ENCODE results near the gene CCDC185. TPM values are rescaled to one million over a fixed set of nuclear protein-coding genes. Genes with fewer than 3 reads are reported as not detected.

The CCDC185 gene
- total and polyA plus RNA-seq, 2 donors (not counting 1 experiment from before 2014, with no cell fraction given), result not detected

GRCh38 chr1:223358826-223359225 is 34.4 kb upstream of the CCDC185 start:
- peaks cover 5% of the 10 kb centered on the region for H3K4me1 Mint-ChIP-seq
- Histone ChIP-seq H3K4me1 (ENCODE audit: control insufficient read depth in 2 of 2, insufficient read depth in 2 of 2, low read length in 2 of 2) (peaks cover 9% of the 10 kb centered on the region in 2 donors), H2AFZ (ENCODE audit: insufficient read depth, low read depth, low read length, poor library complexity, severe bottlenecking) (no peak overlapping the region), H3K79me2 (ENCODE audit: control insufficient read depth, insufficient read depth, low read length) (no peaks in the 10 kb centered on the region), H4K20me1 (ENCODE audit: control insufficient read depth, insufficient read depth, low read length, poor library complexity, severe bottlenecking) (no peaks in the 10 kb centered on the region), H3K27me3 (replicated peaks in 1 of 4; ENCODE audit: control extremely low read depth in 1 of 4, control insufficient read depth in 3 of 4, insufficient read depth in 4 of 4, low read length in 3 of 4) (peaks cover 0 to 25% (median 6%) of the 10 kb centered on the region in 4 experiments), H3K27ac (ENCODE audit: low read length in 2 of 2) (no peak overlapping the region), H3K36me3 (replicated peaks in 1 of 2; ENCODE audit: control extremely low read depth in 1 of 2, control insufficient read depth in 1 of 2, extremely low read depth in 1 of 2, insufficient read depth in 2 of 2, low read length in 1 of 2) (no peaks in the 10 kb centered on the region), H3K4me3 (ENCODE audit: control extremely low read depth in 1 of 5, extremely low read depth in 1 of 5, insufficient read depth in 1 of 5, low read depth in 2 of 5, low read length in 4 of 5) (no peak overlapping the region), H3K9me3 (ENCODE audit: control extremely low read depth in 1 of 3, control insufficient read depth in 2 of 3, insufficient read depth in 1 of 3, low read length in 2 of 3) (peaks cover 0 to 6% (median 0%) of the 10 kb centered on the region in 3 donors), H3K4me2 (replicated peaks; ENCODE audit: low read depth, low read length, poor library complexity, severe bottlenecking) (no peak overlapping the region), H3K9ac (ENCODE audit: low read length) (no peak overlapping the region)
- intact Hi-C loops (cut with micrococcal nuclease), result no loop called here
- no peaks in the 10 kb centered on the region for H3K9me3 Mint-ChIP-seq (ENCODE audit: insufficient read depth)
- POLR2A ChIA-PET, result no interaction called here
- no peak overlapping the region for H3K27ac Mint-ChIP-seq
- WGBS (ENCODE audit: insufficient coverage), result 66% methylated on average over 2 of the region's 3 CpGs
- CTCF ChIA-PET, result no interaction called here
- no peak for TF ChIP-seq CTCF (IDR thresholded peaks at IDR 0.05)
- no peak for TF ChIP-seq EZH2 (IDR thresholded peaks at IDR 0.05; ENCODE audit: borderline replicate concordance, insufficient read depth, low read depth, low read length, poor library complexity, severe bottlenecking)
- peaks cover 50% of the 10 kb centered on the region for H3K27me3 Mint-ChIP-seq
- H3K4me3 Mint-ChIP-seq, result no peak overlapping the region
- no peak for DNase-seq
- no peak for ATAC-seq (ENCODE audit: low read depth)

- 2% methylated on average over 41 of the region's 44 CpGs for WGBS (ENCODE audit: insufficient coverage)
- H3K4me3 ChIP-seq (ENCODE audit: control extremely low read depth in 1 of 5, extremely low read depth in 1 of 5, insufficient read depth in 1 of 5, low read depth in 2 of 5, low read length in 4 of 5), result peak overlapping the region; percentile 8 to 51 (median 34)
- Mint-ChIP-seq H3K4me1 (peaks cover 15% of the 10 kb centered on the region), H3K9me3 (ENCODE audit: insufficient read depth) (no peaks in the 10 kb centered on the region), H3K27me3 (peaks cover 62% of the 10 kb centered on the region), H3K4me3 (peak overlapping the region; percentile 80), H3K27ac (no peak overlapping the region)
- peak overlapping the region; percentile 49 for H2AFZ ChIP-seq (ENCODE audit: insufficient read depth, low read depth, low read length, poor library complexity, severe bottlenecking)
- peak overlapping the region; percentile 77 for H3K4me2 ChIP-seq (replicated peaks; ENCODE audit: low read depth, low read length, poor library complexity, severe bottlenecking)
- DNase-seq (no peak), ATAC-seq (ENCODE audit: low read depth) (no peak)
- POLR2A ChIA-PET, result no interaction called here
- CTCF ChIA-PET, result no interaction called here
- no peak overlapping the region for H3K27ac ChIP-seq (ENCODE audit: low read length in 2 of 2)
- TF ChIP-seq EZH2 (IDR thresholded peaks at IDR 0.05; ENCODE audit: borderline replicate concordance, insufficient read depth, low read depth, low read length, poor library complexity, severe bottlenecking), result no peak
- TF ChIP-seq CTCF (IDR thresholded peaks at IDR 0.05), result no peak
- H3K9me3 ChIP-seq (ENCODE audit: control extremely low read depth in 1 of 3, control insufficient read depth in 2 of 3, insufficient read depth in 1 of 3, low read length in 2 of 3), result peaks cover 0 to 10% (median 0%) of the 10 kb centered on the region in 3 donors
- no peaks in the 10 kb centered on the region for H3K79me2 ChIP-seq (ENCODE audit: control insufficient read depth, insufficient read depth, low read length)
- H3K9ac ChIP-seq (ENCODE audit: low read length), result peak overlapping the region; percentile 45
- peaks cover 0 to 42% (median 15%) of the 10 kb centered on the region in 4 experiments for H3K27me3 ChIP-seq (replicated peaks in 1 of 4; ENCODE audit: control extremely low read depth in 1 of 4, control insufficient read depth in 3 of 4, insufficient read depth in 4 of 4, low read length in 3 of 4)
- no peaks in the 10 kb centered on the region for H4K20me1 ChIP-seq (ENCODE audit: control insufficient read depth, insufficient read depth, low read length, poor library complexity, severe bottlenecking)
- intact Hi-C loops (cut with micrococcal nuclease), result no loop called here
- H3K4me1 ChIP-seq (ENCODE audit: control insufficient read depth in 2 of 2, insufficient read depth in 2 of 2, low read length in 2 of 2), result peaks cover 15 to 18% of the 10 kb centered on the region in 2 donors
- no peaks in the 10 kb centered on the region for H3K36me3 ChIP-seq (replicated peaks in 1 of 2; ENCODE audit: control extremely low read depth in 1 of 2, control insufficient read depth in 1 of 2, extremely low read depth in 1 of 2, insufficient read depth in 2 of 2, low read length in 1 of 2)
These were observed 30.0 kb upstream of the CCDC185 start for GRCh38 chr1:223363057-223363855.

Data from B cell (primary cell).